Measurements from ENCODE around the gene MAMDC2. TPM values are rescaled to one million over a fixed set of nuclear protein-coding genes. Genes with fewer than 3 reads are reported as not detected.

MAMDC2 gene
- total RNA-seq, 1 experiment from 2014 or later = 4.6 TPM

- Mint-ChIP-seq H3K9me3 (peaks cover 0 to 5% of the 10 kb centered on the region in 2 experiments; a peak in 2 of 5 replicates), H3K36me3 (ENCODE audit: insufficient read depth in 1 of 3, low read depth in 3 of 3) (peaks cover 0 to 7% (median 0%) of the 10 kb centered on the region in 3 experiments; a peak in 2 of 7 replicates), H3K27ac (peak overlapping the region in 1 of 3 experiments; percentile 71; a peak in 2 of 7 replicates), H3K4me3 (no peak overlapping the region), H3K4me1 (peaks cover 11 to 18% of the 10 kb centered on the region in 2 experiments), H3K27me3 (ENCODE audit: low read depth) (no peaks in the 10 kb centered on the region)
- no peak overlapping the region for H3K4ac ChIP-seq (ENCODE audit: low read depth, low read length)
- no peak overlapping the region for H4K91ac ChIP-seq (ENCODE audit: insufficient read length, low read depth, low read length)
- no peak overlapping the region for H2BK120ac ChIP-seq (ENCODE audit: low read depth, low read length, poor library complexity, severe bottlenecking)
- H3K79me2 ChIP-seq (ENCODE audit: insufficient read depth, low read length) = no peaks in the 10 kb centered on the region
- no peak overlapping the region for H3K27ac ChIP-seq (ENCODE audit: insufficient read length, low read depth, low read length)
- no peak overlapping the region for H2AFZ ChIP-seq (ENCODE audit: low read length)
- no peaks in the 10 kb centered on the region for H4K20me1 ChIP-seq (ENCODE audit: control insufficient read depth, insufficient read depth, insufficient read length)
- no peaks in the 10 kb centered on the region for H3K27me3 ChIP-seq (ENCODE audit: insufficient read depth, low read length)
- no peaks in the 10 kb centered on the region for H3K9me3 ChIP-seq (ENCODE audit: control insufficient read depth, low read depth, low read length)
- H4K8ac ChIP-seq (replicated peaks; ENCODE audit: insufficient read length, low read depth, low read length) = no peak overlapping the region
- H3K23ac ChIP-seq (ENCODE audit: insufficient read length, low read depth, low read length) = no peak overlapping the region
- no peak overlapping the region for H3T11ph ChIP-seq (ENCODE audit: low read length)
- peaks cover 8% of the 10 kb centered on the region; the same call in 1 of the 2 replicates for H3K4me1 ChIP-seq (ENCODE audit: insufficient read depth, low read length)
- H2AK5ac ChIP-seq (ENCODE audit: insufficient read length, low read length) = no peak overlapping the region
- no peak overlapping the region for H2BK15ac ChIP-seq (ENCODE audit: low read depth, low read length)
- no CpG with 5 or more reads among the region's 3 CpGs for WGBS (ENCODE audit: extremely low coverage, insufficient read length, low lambda C conversion rate)
- H3K56ac ChIP-seq (ENCODE audit: insufficient read length, low read depth, low read length) = no peak overlapping the region
- no peak overlapping the region for H3K9ac ChIP-seq (ENCODE audit: extremely low read depth, insufficient read length, low read length)
- no peak for DNase-seq
- no peak overlapping the region for H4K5ac ChIP-seq (ENCODE audit: insufficient read length, low read depth, low read length)
- H3K4me2 ChIP-seq (ENCODE audit: insufficient read depth, insufficient read length, low read length) = no peak overlapping the region
- no peak overlapping the region for H3K18ac ChIP-seq (ENCODE audit: insufficient read length, low read depth, low read length)
- H2BK5ac ChIP-seq (ENCODE audit: insufficient read length, low read length) = no peak overlapping the region
- H3K79me1 ChIP-seq (ENCODE audit: insufficient read depth, low read depth, low read length, poor library complexity, severe bottlenecking) = no peaks in the 10 kb centered on the region
- no peak for TF ChIP-seq CTCF (conservative IDR thresholded peaks at IDR 0.05)
- H2BK20ac ChIP-seq (ENCODE audit: low read depth, low read length, poor library complexity, severe bottlenecking) = no peak overlapping the region
- H3K23me2 ChIP-seq (ENCODE audit: insufficient read length, low read depth, low read length, poor library complexity, severe bottlenecking) = no peaks in the 10 kb centered on the region
- no peak overlapping the region for H3K14ac ChIP-seq (ENCODE audit: insufficient read depth, low read length)
- H2BK12ac ChIP-seq (ENCODE audit: insufficient read length, low read depth, low read length) = no peak overlapping the region
Observed at GRCh38 chr9:70000469-70000868, 43.2 kb upstream of the MAMDC2 start.
